HL-60 (cell line): ENCODE measurements around the gene ATXN7L1.

Experiments
- POLR2AphosphoS5 ChIP-seq: IDR thresholded peaks from 2 replicates; pipeline ENCODE4 v1.6.1; 2012; ENCODE audit warnings: low read depth
- TF ChIP-seq, protein P1 (sequence below): IDR thresholded peaks from one replicate; pipeline ENCODE4 v1.5.1; 2011; ENCODE audit warnings: low read length, control low read depth, inconsistent platforms; ENCODE audit not compliant: insufficient read depth

DNA sequence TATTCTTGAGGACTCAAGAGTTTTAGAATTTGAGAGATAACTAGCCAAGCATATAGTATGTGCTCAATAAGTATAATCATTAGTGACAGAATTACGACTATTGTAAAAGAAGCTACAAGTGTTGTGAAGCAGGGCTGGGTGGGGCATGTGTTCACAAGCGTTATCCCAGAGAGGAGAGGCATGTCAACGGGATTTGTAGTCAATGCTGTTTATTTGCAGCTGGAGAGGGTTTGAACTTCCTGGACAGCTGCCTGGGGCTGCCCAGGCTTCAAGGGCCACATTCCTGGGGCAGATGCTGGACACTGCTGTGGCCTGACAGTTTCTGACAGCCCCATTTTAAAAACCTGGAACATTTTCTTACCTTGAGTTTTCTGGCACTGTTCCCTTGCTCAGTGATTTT, 49.7 kb upstream of the ATXN7L1 start:
- TF ChIP-seq, protein P1, sequence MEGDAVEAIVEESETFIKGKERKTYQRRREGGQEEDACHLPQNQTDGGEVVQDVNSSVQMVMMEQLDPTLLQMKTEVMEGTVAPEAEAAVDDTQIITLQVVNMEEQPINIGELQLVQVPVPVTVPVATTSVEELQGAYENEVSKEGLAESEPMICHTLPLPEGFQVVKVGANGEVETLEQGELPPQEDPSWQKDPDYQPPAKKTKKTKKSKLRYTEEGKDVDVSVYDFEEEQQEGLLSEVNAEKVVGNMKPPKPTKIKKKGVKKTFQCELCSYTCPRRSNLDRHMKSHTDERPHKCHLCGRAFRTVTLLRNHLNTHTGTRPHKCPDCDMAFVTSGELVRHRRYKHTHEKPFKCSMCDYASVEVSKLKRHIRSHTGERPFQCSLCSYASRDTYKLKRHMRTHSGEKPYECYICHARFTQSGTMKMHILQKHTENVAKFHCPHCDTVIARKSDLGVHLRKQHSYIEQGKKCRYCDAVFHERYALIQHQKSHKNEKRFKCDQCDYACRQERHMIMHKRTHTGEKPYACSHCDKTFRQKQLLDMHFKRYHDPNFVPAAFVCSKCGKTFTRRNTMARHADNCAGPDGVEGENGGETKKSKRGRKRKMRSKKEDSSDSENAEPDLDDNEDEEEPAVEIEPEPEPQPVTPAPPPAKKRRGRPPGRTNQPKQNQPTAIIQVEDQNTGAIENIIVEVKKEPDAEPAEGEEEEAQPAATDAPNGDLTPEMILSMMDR = no peak
- TF ChIP-seq POLR2AphosphoS5 = no peak
